ENCODE data around the gene RRP9. TPM values are rescaled to one million over a fixed set of nuclear protein-coding genes. Genes with fewer than 3 reads are reported as not detected.

RRP9 gene
- total and polyA plus RNA-seq, 10 of the 15 experiments (the other 5 are each of a cell fraction or from before 2014, with no cell fraction given), result 4.7 to 91.5 (median 41.7) TPM

GRCh38 chr3:51894391-51894790, 47.3 kb downstream of the RRP9 start:
- SMC1A ChIA-PET (ENCODE audit: uncharacterized antibody, unreplicated experiment), result no interaction called here
- WGBS (ENCODE audit: insufficient coverage, insufficient replicate concordance, low lambda C conversion rate, missing lambda C conversion rate), result 13% methylated on average over 4 of the region's 4 CpGs
- Histone ChIP-seq H3K9me3 (replicated peaks; ENCODE audit: control insufficient read depth, insufficient read depth, low read length) (no peaks in the 10 kb centered on the region), H3K27me3 (replicated peaks in 1 of 2; ENCODE audit: control insufficient read depth in 2 of 2, insufficient read depth in 2 of 2, low read length in 1 of 2) (no peaks in the 10 kb centered on the region; a peak in 1 of 4 replicates), H3K4me3 (no peak overlapping the region), H3K9ac (ENCODE audit: control insufficient read depth, insufficient read depth, low read length) (no peak overlapping the region), H3K79me2 (ENCODE audit: control insufficient read depth, insufficient read depth, low read length) (no peaks in the 10 kb centered on the region), H3K4me2 (ENCODE audit: control insufficient read depth, insufficient read depth) (no peak overlapping the region), H4K20me1 (ENCODE audit: control insufficient read depth, insufficient read depth) (no peaks in the 10 kb centered on the region), H3K27ac (ENCODE audit: control insufficient read depth, insufficient read depth) (no peak overlapping the region), H3K4me1 (ENCODE audit: control insufficient read depth, insufficient read depth, low read length) (no peaks in the 10 kb centered on the region), H3K36me3 (ENCODE audit: control insufficient read depth in 2 of 2, insufficient read depth in 2 of 2, low read length in 1 of 2) (no peaks in the 10 kb centered on the region), H2AFZ (ENCODE audit: control insufficient read depth, low read depth, low read length) (no peak overlapping the region)
- CTCF ChIA-PET, result no interaction called here
- ATAC-seq (no peak), FAIRE-seq (no peak), DNase-seq (ENCODE audit: low read depth, low spot score) (no peak)
- intact Hi-C loops (cut with micrococcal nuclease; ENCODE audit: unreplicated experiment), result no loop called here
- RAD21 ChIA-PET (ENCODE audit: unreplicated experiment), result no interaction called here
- BruUV-seq (replicated peaks), result no TSS peak
- in situ Hi-C loops (cut with MboI), result no loop called here
- POLR2A ChIA-PET, result no interaction called here
- TF ChIP-seq BMI1 (IDR thresholded peaks at IDR 0.05; ENCODE audit: borderline replicate concordance), result no peak
- no peak for TF ChIP-seq NKRF (conservative IDR thresholded peaks at IDR 0.05)
- no peak for TF ChIP-seq GATAD2B (conservative IDR thresholded peaks at IDR 0.05; ENCODE audit: low read depth)
- TF ChIP-seq CEBPZ (IDR thresholded peaks at IDR 0.05; ENCODE audit: low read depth, low read length), result no peak
- no peak for TF ChIP-seq ATF7 (IDR thresholded peaks at IDR 0.05; ENCODE audit: low read depth)
- no peak for TF ChIP-seq NR2F1 (conservative IDR thresholded peaks at IDR 0.05)
- no peak for TF ChIP-seq MYC (IDR thresholded peaks at IDR 0.05; ENCODE audit: insufficient read depth, insufficient read length, insufficient replicate concordance, low read length, severe bottlenecking)
- no peak for TF ChIP-seq MEF2A (IDR thresholded peaks at IDR 0.05; ENCODE audit: insufficient read depth, low read depth, low read length)
- no peak for TF ChIP-seq TARDBP (IDR thresholded peaks at IDR 0.05; ENCODE audit: borderline replicate concordance)
- no peak for TF ChIP-seq SIX5 (IDR thresholded peaks at IDR 0.05; ENCODE audit: low read depth, low read length, severe bottlenecking)
- TF ChIP-seq MAX (IDR thresholded peaks at IDR 0.05; ENCODE audit: low read depth, low read length), result no peak
- no peak for TF ChIP-seq NR2C1 (IDR thresholded peaks at IDR 0.05)
- no peak for TF ChIP-seq CUX1 (IDR thresholded peaks at IDR 0.05; ENCODE audit: insufficient replicate concordance, low read depth, low read length)
